ENCODE measurements around the gene ZFP64.

DNA sequence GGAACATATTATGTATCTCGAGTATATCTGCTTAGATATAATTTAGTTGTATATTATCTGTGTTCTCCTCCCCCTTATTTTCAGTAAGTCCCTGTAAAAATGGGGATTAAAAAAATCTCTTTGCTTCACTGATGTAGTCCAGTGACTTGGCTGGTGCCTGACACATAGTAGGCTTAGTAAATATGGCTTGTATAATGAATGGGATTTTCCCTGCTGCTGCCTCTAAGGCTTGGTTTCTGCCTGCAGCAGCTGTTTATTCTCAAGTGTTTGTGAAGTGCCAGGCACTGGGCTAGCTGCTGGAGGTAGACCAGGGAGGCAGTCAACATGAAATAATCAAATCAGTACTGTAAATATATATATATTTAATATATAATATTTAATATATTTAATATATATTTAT lies 1.6 kb upstream of the ZFP64 start:
- TF ChIP-seq CTCF (IDR thresholded peaks at IDR 0.05) (no peak), SMC3 (IDR thresholded peaks at IDR 0.05) (no peak)

Measured in A549 (cell line).